ENCODE measurements around the gene VAV1. TPM values are rescaled to one million over a fixed set of nuclear protein-coding genes. Genes with fewer than 3 reads are reported as not detected.
A peak's percentile ranks its signal among the peaks of the same experiment; 100 is the strongest.

The VAV1 gene
- total and polyA plus RNA-seq, 9 of the 15 experiments (the other 6 are each of a cell fraction or from before 2014, with no cell fraction given) = 0.46 to 20.1 (median 11.1) TPM

DNA sequence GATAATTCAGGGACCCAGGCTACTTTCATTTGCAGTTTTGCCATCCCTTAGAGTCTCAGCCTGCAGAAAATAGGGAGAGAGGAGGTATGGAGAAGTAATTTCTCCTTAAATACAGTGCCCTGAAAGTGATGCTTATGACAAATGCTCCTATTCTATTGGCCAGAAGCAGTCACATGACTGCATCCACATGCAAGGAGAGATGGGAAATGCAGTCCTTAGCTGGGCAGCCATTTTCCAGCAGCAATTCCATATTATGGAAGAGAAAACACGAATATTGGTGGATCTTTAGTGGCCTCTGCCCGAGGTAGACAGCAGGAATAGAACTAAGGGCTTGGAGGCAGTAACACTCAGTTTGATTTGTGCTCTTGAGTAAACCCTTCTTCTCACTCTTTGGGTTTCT, 39.4 kb downstream of the VAV1 start:
- peak; percentile 69 to 82 (median 78) for DNase-seq (ENCODE audit: extremely low read depth in 1 of 4, low spot score in 3 of 4)
- FAIRE-seq = peak; percentile 99
- Histone ChIP-seq H3K4me3 (no peak overlapping the region), H3K9me1 (ENCODE audit: control insufficient read depth, insufficient read depth, low read length) (no peaks in the 10 kb centered on the region), H4K20me1 (replicated peaks; ENCODE audit: control insufficient read depth, insufficient read depth, low read length) (no peaks in the 10 kb centered on the region), H3K4me2 (ENCODE audit: insufficient read depth, low read length) (no peak overlapping the region), H3K27ac (ENCODE audit: extremely low read depth, low read depth, low read length) (no peak overlapping the region), H3K79me2 (ENCODE audit: control insufficient read depth, insufficient read depth, low read length) (no peaks in the 10 kb centered on the region), H3K4me1 (replicated peaks in 1 of 2; ENCODE audit: control insufficient read depth in 2 of 2, insufficient read depth in 2 of 2, low read length in 2 of 2) (no peaks in the 10 kb centered on the region; a peak in 1 of 5 replicates), H3K36me3 (ENCODE audit: control insufficient read depth, insufficient read depth, low read length) (no peaks in the 10 kb centered on the region), H3K9ac (ENCODE audit: insufficient read depth in 1 of 2, low read depth in 2 of 2, low read length in 2 of 2) (no peak overlapping the region), H3K9me3 (replicated peaks; ENCODE audit: control insufficient read depth, insufficient read depth, low read depth, low read length) (peaks cover 4% of the 10 kb centered on the region; the same call in 1 of the 2 replicates), H2AFZ (ENCODE audit: low read depth, low read length) (peak overlapping the region; percentile 58), H3K27me3 (ENCODE audit: control insufficient read depth in 2 of 2, insufficient read depth in 2 of 2, low read length in 2 of 2) (no peaks in the 10 kb centered on the region)
- BruUV-seq (replicated peaks) = no TSS peak
- ChIA-PET CTCF (ENCODE audit: low intra/inter-chr PET ratio) (no interaction called here), POLR2A (interaction anchor here (0.6 to 1.0 kb wide), 4 partner anchors 8 to 1022 kb away, joined by 3 to 6 read pairs (median 3); no protein-coding TSS in a partner anchor)
- intact Hi-C loops (cut with micrococcal nuclease) = no loop called here
- 0% methylated on average over 2 of the region's 2 CpGs for WGBS (ENCODE audit: insufficient coverage, low coverage, missing lambda C conversion rate)
- peak; percentile 92 for ATAC-seq
- in situ Hi-C loops (cut with MboI) = no loop called here
- no peak for TF ChIP-seq TEAD1 (CRISPR knock-in tag; IDR thresholded peaks at IDR 0.05)
- TF ChIP-seq, protein P1, sequence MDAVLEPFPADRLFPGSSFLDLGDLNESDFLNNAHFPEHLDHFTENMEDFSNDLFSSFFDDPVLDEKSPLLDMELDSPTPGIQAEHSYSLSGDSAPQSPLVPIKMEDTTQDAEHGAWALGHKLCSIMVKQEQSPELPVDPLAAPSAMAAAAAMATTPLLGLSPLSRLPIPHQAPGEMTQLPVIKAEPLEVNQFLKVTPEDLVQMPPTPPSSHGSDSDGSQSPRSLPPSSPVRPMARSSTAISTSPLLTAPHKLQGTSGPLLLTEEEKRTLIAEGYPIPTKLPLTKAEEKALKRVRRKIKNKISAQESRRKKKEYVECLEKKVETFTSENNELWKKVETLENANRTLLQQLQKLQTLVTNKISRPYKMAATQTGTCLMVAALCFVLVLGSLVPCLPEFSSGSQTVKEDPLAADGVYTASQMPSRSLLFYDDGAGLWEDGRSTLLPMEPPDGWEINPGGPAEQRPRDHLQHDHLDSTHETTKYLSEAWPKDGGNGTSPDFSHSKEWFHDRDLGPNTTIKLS (IDR thresholded peaks at IDR 0.05; ENCODE audit: borderline replicate concordance, low read depth) = 0 out of 2 replicates have a peak, but pooled peaks have one; percentile 22
- TF ChIP-seq CBFA2T2 (conservative IDR thresholded peaks at IDR 0.05) = peak; percentile 41; the same call in 1 of the 2 replicates
- no peak for TF ChIP-seq PHB (CRISPR knock-in tag; IDR thresholded peaks at IDR 0.05)
- no peak for TF ChIP-seq MCM5 (IDR thresholded peaks at IDR 0.05; ENCODE audit: low read depth)
- TF ChIP-seq, protein P2, sequence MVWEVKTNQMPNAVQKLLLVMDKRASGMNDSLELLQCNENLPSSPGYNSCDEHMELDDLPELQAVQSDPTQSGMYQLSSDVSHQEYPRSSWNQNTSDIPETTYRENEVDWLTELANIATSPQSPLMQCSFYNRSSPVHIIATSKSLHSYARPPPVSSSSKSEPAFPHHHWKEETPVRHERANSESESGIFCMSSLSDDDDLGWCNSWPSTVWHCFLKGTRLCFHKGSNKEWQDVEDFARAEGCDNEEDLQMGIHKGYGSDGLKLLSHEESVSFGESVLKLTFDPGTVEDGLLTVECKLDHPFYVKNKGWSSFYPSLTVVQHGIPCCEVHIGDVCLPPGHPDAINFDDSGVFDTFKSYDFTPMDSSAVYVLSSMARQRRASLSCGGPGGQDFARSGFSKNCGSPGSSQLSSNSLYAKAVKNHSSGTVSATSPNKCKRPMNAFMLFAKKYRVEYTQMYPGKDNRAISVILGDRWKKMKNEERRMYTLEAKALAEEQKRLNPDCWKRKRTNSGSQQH (CRISPR knock-in tag; IDR thresholded peaks at IDR 0.05) = no peak
- TF ChIP-seq MEF2D (tag; conservative IDR thresholded peaks at IDR 0.05; ENCODE audit: low read depth) = no peak
- TF ChIP-seq RCOR1 (IDR thresholded peaks at IDR 0.05; ENCODE audit: borderline replicate concordance in 1 of 2, low read depth in 2 of 2, low read length in 2 of 2) = 0 out of 4 replicates have a peak, but pooled peaks of 1 of the 2 experiments have one; percentile 10
- TF ChIP-seq, protein P3, sequence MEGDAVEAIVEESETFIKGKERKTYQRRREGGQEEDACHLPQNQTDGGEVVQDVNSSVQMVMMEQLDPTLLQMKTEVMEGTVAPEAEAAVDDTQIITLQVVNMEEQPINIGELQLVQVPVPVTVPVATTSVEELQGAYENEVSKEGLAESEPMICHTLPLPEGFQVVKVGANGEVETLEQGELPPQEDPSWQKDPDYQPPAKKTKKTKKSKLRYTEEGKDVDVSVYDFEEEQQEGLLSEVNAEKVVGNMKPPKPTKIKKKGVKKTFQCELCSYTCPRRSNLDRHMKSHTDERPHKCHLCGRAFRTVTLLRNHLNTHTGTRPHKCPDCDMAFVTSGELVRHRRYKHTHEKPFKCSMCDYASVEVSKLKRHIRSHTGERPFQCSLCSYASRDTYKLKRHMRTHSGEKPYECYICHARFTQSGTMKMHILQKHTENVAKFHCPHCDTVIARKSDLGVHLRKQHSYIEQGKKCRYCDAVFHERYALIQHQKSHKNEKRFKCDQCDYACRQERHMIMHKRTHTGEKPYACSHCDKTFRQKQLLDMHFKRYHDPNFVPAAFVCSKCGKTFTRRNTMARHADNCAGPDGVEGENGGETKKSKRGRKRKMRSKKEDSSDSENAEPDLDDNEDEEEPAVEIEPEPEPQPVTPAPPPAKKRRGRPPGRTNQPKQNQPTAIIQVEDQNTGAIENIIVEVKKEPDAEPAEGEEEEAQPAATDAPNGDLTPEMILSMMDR (IDR thresholded peaks at IDR 0.05 in 2 of 3, conservative IDR thresholded peaks at IDR 0.05 in 1 of 3; ENCODE audit: insufficient read depth in 2 of 3, low read depth in 1 of 3, low read length in 3 of 3) = 0 out of 6 replicates have a peak, but pooled peaks of 1 of the 3 experiments have one; percentile 3
- TF ChIP-seq, protein P4, sequence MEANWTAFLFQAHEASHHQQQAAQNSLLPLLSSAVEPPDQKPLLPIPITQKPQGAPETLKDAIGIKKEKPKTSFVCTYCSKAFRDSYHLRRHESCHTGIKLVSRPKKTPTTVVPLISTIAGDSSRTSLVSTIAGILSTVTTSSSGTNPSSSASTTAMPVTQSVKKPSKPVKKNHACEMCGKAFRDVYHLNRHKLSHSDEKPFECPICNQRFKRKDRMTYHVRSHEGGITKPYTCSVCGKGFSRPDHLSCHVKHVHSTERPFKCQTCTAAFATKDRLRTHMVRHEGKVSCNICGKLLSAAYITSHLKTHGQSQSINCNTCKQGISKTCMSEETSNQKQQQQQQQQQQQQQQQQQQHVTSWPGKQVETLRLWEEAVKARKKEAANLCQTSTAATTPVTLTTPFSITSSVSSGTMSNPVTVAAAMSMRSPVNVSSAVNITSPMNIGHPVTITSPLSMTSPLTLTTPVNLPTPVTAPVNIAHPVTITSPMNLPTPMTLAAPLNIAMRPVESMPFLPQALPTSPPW (CRISPR knock-in tag; IDR thresholded peaks at IDR 0.05) = no peak
- no peak for TF ChIP-seq BACH1 (tag; IDR thresholded peaks at IDR 0.05)
- TF ChIP-seq, protein P5, sequence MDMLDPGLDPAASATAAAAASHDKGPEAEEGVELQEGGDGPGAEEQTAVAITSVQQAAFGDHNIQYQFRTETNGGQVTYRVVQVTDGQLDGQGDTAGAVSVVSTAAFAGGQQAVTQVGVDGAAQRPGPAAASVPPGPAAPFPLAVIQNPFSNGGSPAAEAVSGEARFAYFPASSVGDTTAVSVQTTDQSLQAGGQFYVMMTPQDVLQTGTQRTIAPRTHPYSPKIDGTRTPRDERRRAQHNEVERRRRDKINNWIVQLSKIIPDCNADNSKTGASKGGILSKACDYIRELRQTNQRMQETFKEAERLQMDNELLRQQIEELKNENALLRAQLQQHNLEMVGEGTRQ (CRISPR knock-in tag; IDR thresholded peaks at IDR 0.05) = peak; percentile 97
- 0 out of 2 replicates have a peak, but pooled peaks have one; percentile 24 for TF ChIP-seq NR2C1 (IDR thresholded peaks at IDR 0.05)
- TF ChIP-seq NR2C1 (tag; IDR thresholded peaks at IDR 0.05) = no peak

All from K562 (cell line).